Renal pelvis (tissue), 4 donors: ENCODE results near the gene TRMT44. TPM values are rescaled to one million over a fixed set of nuclear protein-coding genes. Genes with fewer than 3 reads are reported as not detected.

Experiments
- DNase-seq: peaks from one replicate; pipeline ENCODE4 v3.0.0-alpha.2; 2013
- polyA plus RNA-seq, 3 donors: library from polyadenylated mRNA; unstranded; fragments of 120-200 nt; gene quantifications; one replicate each; pipeline ENCODE4 v1.2.1, GENCODE V29; 2013; ENCODE audit not compliant: insufficient read length in 3 of 3

The TRMT44 gene
- polyA plus RNA-seq, 3 donors: 16.9 to 27.2 (median 20.0) TPM

GRCh38 chr4:8492174-8492573 lies 51.6 kb downstream of the TRMT44 start:
- no peak for DNase-seq

- DNase-seq: no peak
These were observed 52.9 kb downstream of the TRMT44 start for GRCh38 chr4:8493484-8493883.

GRCh38 chr4:8494218-8494617 lies 53.6 kb downstream of the TRMT44 start:
- no peak for DNase-seq

GRCh38 chr4:8494983-8495548 lies 54.5 kb downstream of the TRMT44 start:
- no peak for DNase-seq

GRCh38 chr4:8495803-8496202 lies 55.2 kb downstream of the TRMT44 start:
- DNase-seq: no peak

GRCh38 chr4:8497762-8498161 lies 57.2 kb downstream of the TRMT44 start:
- DNase-seq: no peak

GRCh38 chr4:8500966-8501365 lies 60.4 kb downstream of the TRMT44 start:
- DNase-seq: no peak

GRCh38 chr4:8501781-8502180 lies 61.2 kb downstream of the TRMT44 start:
- DNase-seq: no peak

- DNase-seq: no peak
These were observed 61.8 kb downstream of the TRMT44 start for GRCh38 chr4:8502371-8502770.

GRCh38 chr4:8502836-8503585 lies 62.4 kb downstream of the TRMT44 start:
- DNase-seq: no peak

- no peak for DNase-seq
These were observed 63.2 kb downstream of the TRMT44 start for GRCh38 chr4:8503801-8504200.

GRCh38 chr4:8504279-8505007 lies 63.9 kb downstream of the TRMT44 start:
- no peak for DNase-seq

- no peak for DNase-seq
These were observed 64.7 kb downstream of the TRMT44 start for GRCh38 chr4:8505229-8505628.

GRCh38 chr4:8506006-8506372 lies 65.4 kb downstream of the TRMT44 start:
- no peak for DNase-seq

GRCh38 chr4:8506373-8507195 lies 66.0 kb downstream of the TRMT44 start:
- DNase-seq: no peak

- no peak for DNase-seq
These were observed 66.6 kb downstream of the TRMT44 start for GRCh38 chr4:8507196-8507570.

- DNase-seq: no peak
These were observed 67.0 kb downstream of the TRMT44 start for GRCh38 chr4:8507624-8508023.

GRCh38 chr4:8508266-8508665 lies 67.7 kb downstream of the TRMT44 start:
- no peak for DNase-seq

GRCh38 chr4:8508740-8509139 lies 68.2 kb downstream of the TRMT44 start:
- no peak for DNase-seq

- DNase-seq: no peak
These were observed 68.9 kb downstream of the TRMT44 start for GRCh38 chr4:8509311-8509950.

- no peak for DNase-seq
These were observed 69.6 kb downstream of the TRMT44 start for GRCh38 chr4:8510191-8510590.
